HS-5 (cell line): ENCODE results near the gene CYP8B1.

ENCODE experiments used
- DNase-seq: peaks from one replicate; pipeline ENCODE4 v3.0.0-alpha.2; 2012; ENCODE audit warnings: low read depth

The CYP8B1 gene

GRCh38 chr3:42852441-42852840, 23.2 kb downstream of the CYP8B1 start:
- DNase-seq = no peak

- no peak for DNase-seq
These were observed 24.3 kb downstream of the CYP8B1 start for GRCh38 chr3:42851228-42851834.

GRCh38 chr3:42850263-42850662, 25.4 kb downstream of the CYP8B1 start:
- no peak for DNase-seq

- no peak for DNase-seq
These were observed 26.7 kb downstream of the CYP8B1 start for GRCh38 chr3:42849017-42849416.

GRCh38 chr3:42847731-42848130, 27.9 kb downstream of the CYP8B1 start:
- DNase-seq = no peak

GRCh38 chr3:42846685-42847522, 28.8 kb downstream of the CYP8B1 start:
- no peak for DNase-seq

GRCh38 chr3:42844815-42845214, 30.9 kb downstream of the CYP8B1 start:
- DNase-seq = no peak

GRCh38 chr3:42844412-42844713, 31.3 kb downstream of the CYP8B1 start:
- no peak for DNase-seq

- no peak for DNase-seq
These were observed 31.8 kb downstream of the CYP8B1 start for GRCh38 chr3:42843713-42844411.

GRCh38 chr3:42841332-42841731, 34.3 kb downstream of the CYP8B1 start:
- no peak for DNase-seq

GRCh38 chr3:42839616-42840015, 36.1 kb downstream of the CYP8B1 start:
- DNase-seq = peak; percentile 39

- DNase-seq = no peak
These were observed 37.1 kb downstream of the CYP8B1 start for GRCh38 chr3:42838571-42838970.

- DNase-seq = no peak
These were observed 39.2 kb downstream of the CYP8B1 start for GRCh38 chr3:42836150-42837123.

GRCh38 chr3:42831321-42831713, 44.4 kb downstream of the CYP8B1 start:
- DNase-seq = no peak

GRCh38 chr3:42830437-42831320, 45.0 kb downstream of the CYP8B1 start:
- DNase-seq = no peak

GRCh38 chr3:42829628-42830436, 45.8 kb downstream of the CYP8B1 start:
- DNase-seq = no peak

GRCh38 chr3:42829083-42829627, 46.5 kb downstream of the CYP8B1 start:
- DNase-seq = no peak

GRCh38 chr3:42827654-42828053, 48.0 kb downstream of the CYP8B1 start:
- DNase-seq = no peak

- DNase-seq = no peak
These were observed 48.7 kb downstream of the CYP8B1 start for GRCh38 chr3:42827023-42827422.

GRCh38 chr3:42826141-42826540, 49.5 kb downstream of the CYP8B1 start:
- DNase-seq = no peak
